ENCODE measurements around the gene KRT9.

DNA sequence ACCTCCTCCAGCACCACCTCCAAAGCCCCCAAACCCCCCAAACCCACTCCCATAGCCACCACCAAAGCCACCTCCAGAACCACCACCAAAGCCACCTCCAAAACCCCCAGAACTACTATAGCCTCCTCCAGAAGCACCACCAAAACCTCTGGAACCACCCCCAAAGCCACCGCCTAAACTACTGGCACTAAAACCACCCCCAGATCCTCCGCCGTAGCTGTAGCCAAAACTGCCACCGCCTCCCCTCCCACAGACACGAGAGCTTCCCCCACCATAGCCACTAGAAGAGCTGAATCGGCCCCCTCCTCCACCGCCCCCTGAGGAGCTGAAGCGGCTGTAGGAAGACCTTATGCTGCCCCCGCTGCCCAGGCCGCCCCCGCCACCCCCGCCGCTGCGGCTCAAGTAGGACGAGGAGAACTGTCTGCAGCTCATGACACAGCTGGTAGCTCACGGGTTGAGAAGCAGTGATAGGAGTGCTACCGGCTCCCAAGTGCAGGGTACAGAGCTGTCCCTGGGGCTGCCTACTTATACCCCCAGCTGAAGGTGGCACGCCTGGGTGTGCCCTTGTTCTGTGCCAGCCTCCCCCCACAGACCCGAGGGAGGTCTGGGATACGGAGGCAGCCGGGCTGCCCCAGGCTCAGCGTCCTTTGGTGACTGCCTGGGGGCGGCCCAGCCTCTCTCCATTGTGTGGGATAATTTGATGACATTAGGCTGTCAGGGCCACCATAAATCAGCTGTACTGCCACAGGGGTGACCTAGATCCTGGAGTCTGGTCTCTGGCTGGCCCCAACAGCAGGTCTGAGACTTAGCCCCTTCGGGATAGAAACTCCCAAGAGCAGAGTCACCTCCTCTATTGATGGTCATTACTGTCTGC, at the start of gene KRT9:
- TF ChIP-seq, protein P1, sequence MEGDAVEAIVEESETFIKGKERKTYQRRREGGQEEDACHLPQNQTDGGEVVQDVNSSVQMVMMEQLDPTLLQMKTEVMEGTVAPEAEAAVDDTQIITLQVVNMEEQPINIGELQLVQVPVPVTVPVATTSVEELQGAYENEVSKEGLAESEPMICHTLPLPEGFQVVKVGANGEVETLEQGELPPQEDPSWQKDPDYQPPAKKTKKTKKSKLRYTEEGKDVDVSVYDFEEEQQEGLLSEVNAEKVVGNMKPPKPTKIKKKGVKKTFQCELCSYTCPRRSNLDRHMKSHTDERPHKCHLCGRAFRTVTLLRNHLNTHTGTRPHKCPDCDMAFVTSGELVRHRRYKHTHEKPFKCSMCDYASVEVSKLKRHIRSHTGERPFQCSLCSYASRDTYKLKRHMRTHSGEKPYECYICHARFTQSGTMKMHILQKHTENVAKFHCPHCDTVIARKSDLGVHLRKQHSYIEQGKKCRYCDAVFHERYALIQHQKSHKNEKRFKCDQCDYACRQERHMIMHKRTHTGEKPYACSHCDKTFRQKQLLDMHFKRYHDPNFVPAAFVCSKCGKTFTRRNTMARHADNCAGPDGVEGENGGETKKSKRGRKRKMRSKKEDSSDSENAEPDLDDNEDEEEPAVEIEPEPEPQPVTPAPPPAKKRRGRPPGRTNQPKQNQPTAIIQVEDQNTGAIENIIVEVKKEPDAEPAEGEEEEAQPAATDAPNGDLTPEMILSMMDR (IDR thresholded peaks at IDR 0.05) = no peak
- no peak for TF ChIP-seq POLR2A (IDR thresholded peaks at IDR 0.05)

All from uterus (tissue), 2 donors.